HG03571 (cell line): ENCODE data around the gene POU3F1.
A peak's percentile ranks its signal among the peaks of the same experiment; 100 is the strongest.
"Not testable (repeated sequence)": the region's sequence is repeated elsewhere in the genome, so short reads cannot be mapped to it uniquely, and the experiment has no call there.

ENCODE experiments used
- ATAC-seq: cut with Tn5 transposase; IDR thresholded peaks from one replicate; pipeline ENCODE4 v1.9.1; 2021; ENCODE audit not compliant: unreplicated experiment

POU3F1 gene

GRCh38 chr1:38050397-38051078 is 3.9 kb upstream of the POU3F1 start:
- no peak for ATAC-seq

DNA sequence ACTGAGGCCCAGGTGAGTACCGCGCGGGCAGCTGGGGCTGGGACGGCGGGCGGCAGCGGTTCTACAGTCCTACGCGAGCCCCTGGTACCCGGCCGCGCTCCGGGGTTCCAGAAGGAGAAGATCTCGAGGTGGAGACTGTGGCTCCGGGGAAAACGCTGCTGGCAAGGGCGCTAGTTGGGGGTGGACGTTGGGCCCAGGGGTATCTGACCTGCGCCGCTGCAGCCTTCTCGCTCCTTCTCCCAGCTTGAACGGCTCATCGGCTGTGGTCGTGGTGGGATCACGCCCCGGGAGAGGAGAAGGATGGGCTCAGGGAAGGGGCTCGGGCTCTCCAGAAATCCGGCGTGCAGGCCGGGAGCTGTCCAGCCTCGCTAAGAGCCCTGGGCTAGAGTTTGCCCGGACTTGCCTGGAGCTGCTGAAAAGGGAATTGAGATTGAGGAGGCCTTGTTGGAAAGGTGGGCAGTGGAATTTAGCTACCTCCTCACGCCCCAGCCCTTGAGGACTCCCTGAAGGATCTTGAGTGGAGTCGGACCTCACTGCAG is 1.1 kb upstream of the POU3F1 start:
- ATAC-seq = no peak

- peak; percentile 56 for ATAC-seq
These were observed 450 bp upstream of the POU3F1 start for GRCh38 chr1:38046884-38047602.

DNA sequence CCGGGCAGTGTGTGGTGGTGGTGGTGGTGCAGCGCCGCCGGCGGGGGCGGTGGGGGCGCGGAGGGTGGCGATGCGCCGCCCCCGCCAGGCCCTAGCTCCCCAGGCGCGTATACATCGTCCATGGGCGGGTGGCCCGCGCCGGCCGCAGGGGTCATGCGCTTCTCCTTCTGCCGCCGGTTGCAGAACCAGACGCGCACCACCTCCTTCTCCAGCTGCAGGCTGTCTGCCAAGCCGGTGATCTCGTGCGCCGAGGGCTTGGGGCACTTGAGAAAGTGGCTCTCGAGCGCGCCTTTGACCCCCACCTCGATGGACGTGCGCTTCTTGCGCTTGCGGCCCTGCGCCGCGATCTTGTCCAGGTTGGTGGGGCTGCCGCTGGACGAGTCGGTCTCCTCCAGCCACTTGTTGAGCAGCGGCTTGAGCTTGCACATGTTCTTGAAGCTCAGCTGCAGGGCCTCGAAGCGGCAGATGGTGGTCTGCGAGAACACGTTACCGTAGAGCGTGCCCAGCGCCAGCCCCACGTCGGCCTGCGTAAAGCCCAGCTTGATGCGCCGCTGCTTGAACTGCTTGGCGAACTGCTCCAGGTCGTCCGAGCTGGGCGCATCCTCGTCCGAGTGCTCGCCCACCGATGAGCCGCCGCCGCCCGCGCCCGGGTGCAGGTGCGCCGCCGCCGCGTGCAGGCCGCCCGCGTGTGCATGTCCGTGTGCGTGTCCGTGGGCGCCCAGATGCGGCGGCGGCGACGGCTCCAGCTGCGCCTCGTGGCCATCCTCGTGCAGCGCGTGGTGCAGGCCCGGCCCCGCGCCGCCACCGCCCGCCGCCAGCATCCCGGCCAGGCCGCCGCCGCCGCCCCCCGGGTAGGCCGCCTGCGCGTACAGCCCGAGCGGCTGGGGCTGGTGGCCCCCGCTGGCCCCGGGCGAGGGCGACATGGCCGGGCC is 926 bp downstream of the POU3F1 start:
- no peak for ATAC-seq

- no peak for ATAC-seq
These were observed 2.1 kb downstream of the POU3F1 start for GRCh38 chr1:38044221-38045215.

GRCh38 chr1:38043036-38043747 is 3.4 kb downstream of the POU3F1 start:
- ATAC-seq = no peak

GRCh38 chr1:38041936-38042834 is 4.4 kb downstream of the POU3F1 start:
- no peak for ATAC-seq

DNA sequence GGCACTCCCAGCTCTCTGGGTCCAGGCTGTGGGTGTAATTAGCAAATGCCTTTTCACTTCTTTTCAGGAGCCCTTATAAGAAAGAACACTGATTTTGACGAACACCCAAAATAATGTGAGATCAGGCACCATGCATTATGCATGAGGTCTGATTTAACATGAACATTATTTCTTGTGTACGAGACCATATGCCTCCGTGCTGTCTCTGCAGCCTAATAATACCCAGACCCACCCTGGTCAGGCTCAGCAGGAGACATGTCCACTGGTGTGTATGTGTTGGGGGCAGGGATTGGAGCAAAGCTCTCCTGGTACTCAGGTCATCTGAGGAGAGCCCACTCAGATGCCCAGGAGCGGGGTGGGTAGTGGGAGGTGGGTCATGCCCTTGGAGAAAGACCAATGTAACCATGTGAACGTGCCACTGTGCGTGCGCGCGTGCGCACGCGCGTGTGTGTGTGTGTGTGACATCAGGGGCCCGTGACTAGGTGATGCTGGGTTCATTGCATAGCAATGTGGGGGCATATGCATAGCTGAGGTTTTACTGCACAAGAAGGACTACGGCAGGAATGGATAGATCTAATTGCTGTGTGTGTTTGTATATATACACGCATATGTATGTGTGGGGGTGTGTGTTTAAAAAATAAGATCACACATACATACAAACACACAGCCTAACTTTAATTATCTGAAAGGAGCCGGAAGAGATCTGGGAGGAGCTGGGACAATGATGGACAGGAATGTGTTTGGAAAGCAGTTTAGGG is 7.1 kb downstream of the POU3F1 start:
- ATAC-seq = no peak

- ATAC-seq = no peak
These were observed 7.7 kb downstream of the POU3F1 start for GRCh38 chr1:38038861-38039260.

DNA sequence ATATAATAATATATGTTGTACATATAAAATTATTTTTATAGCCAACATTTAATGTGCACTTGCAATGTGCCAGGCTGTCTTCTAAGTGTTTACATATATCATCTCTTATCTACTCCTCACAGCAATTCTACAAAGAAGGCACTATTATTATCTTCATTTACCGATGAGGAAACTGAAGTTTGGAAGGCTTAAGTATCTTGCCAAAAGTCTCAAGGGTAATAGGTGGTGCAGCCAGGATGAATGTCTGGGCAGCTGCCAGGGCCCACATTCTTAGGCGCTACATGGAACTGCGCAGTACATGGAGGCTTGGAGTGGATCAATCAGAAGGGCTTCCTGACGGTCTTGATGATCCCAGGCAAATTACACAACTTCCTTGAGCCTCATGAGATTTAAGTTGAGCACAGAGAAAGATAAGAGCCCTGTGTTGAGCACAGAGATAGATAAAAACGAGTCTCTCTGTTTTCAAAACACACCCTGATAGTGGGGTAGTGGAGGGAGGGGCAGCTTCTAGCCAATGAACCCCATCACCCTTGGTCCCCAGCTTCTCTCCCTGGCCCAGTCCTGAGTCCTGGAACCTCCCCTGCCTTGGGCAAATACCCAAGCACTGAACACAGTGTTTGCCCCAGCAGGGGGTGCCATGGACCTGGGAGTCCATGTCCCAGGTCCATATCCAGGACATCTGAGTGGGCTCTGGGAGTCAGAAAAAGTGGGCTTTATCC is 9.2 kb downstream of the POU3F1 start:
- no peak for ATAC-seq

DNA sequence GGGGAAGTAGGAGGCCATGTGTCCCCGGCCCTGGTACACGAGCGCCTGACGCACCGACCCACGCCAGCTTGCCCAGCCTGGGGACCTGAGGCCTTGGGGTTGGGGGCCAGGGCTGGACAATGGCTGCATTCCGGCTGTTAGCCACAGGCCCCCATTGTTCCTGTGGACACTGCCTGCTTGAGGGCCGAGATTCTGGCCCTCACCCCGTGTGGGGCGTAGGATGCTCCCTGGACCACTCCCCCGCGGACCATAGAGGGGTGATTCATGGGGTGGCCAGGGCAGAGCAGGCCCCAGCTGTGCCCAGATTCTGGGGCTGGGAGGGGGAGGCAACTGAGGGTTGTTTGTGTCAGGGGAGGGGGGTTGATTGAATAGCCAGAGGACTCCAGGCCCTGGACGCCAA is 11.7 kb downstream of the POU3F1 start:
- no peak for ATAC-seq

DNA sequence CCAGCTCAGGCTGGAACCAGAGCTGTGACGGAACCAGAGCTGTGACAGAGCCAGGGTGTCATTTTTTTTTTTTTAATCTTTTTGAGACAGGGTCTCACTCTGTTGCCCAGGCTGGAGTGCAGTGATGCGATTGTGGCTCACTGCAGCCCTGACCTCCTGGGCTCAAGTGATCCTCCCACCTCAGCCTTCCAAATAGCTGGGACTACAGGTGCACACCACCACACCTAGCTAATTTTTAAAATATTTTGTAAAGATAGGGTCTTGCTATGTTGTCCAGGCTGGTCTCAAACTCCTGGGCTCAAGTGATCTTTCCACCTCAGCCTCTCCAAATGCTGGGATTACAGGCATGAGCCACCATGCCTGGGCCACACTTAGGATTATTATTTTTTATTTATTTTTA is 13.6 kb downstream of the POU3F1 start:
- not testable (repeated sequence) for ATAC-seq

DNA sequence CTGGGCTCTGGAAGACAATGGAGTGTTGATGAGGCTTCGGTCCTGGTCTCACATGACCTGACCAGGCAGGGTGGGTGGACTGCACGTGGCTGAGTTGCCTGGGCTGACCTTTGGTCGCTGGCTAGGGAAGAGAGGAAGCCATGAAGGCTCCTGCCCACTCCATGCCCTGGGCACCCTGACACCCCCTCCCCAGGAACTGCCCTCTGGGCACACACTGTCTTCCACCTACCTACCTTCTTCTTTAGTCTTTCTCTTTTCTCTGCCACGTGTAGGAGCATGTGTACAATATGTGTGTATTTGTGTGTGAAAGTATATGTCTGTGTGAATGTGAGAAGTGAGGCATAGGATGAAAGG is 15.1 kb downstream of the POU3F1 start:
- ATAC-seq = no peak

GRCh38 chr1:38030596-38031512 is 15.7 kb downstream of the POU3F1 start:
- no peak for ATAC-seq

GRCh38 chr1:38029685-38030511 is 16.7 kb downstream of the POU3F1 start:
- no peak for ATAC-seq
